ENCODE data around the gene DDIT3. TPM values are rescaled to one million over a fixed set of nuclear protein-coding genes. Genes with fewer than 3 reads are reported as not detected.
A peak's percentile ranks its signal among the peaks of the same experiment; 100 is the strongest.

Gene DDIT3
- total RNA-seq, 1 experiment from 2014 or later, result 14.1 TPM

DNA sequence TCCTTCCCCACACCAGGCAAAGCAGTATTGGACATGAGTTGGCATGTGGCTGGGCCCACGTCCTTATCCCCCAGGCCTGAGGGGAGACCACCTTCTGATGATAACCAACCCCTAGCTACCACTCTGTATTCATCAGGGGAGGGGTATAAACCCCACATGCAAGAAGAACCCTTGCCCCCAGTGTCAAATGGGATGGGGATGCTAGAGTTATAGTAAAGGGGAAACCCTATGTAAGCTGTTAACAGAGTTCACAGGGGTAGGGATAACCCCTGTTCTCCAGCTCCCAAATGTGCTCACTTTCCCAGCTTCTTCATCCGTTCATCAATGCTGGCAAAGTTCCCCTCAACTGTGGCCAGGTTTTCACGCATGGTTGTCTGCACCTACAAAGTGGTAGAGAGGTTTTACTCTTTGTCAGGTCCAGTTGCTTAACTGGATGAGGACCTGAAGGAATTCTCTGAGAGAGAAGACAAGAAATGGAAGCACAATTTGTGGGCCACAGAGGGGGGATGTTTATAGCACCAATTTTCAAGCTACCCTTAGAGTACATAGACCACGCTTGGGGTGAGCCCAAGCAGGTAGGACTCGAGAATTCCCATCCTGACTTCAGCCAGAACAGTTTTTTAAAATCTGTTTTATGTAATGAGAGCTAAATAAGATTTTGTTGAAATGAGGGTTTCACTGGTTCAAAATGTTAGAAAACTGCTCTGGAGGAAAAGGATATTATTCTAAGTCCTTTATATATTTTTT lies 10.3 kb upstream of the DDIT3 start:
- no peak overlapping the region for H4K5ac ChIP-seq (ENCODE audit: insufficient read length, low read depth, low read length)
- no peaks in the 10 kb centered on the region for H3K9me3 ChIP-seq (ENCODE audit: control insufficient read depth, low read depth, low read length)
- H3K4me1 Mint-ChIP-seq, result peaks cover 0 to 14% of the 10 kb centered on the region in 2 experiments; a peak in 2 of 4 replicates
- H2AFZ ChIP-seq (ENCODE audit: low read length), result no peak overlapping the region
- H3K4me1 ChIP-seq (ENCODE audit: insufficient read depth, low read length), result no peaks in the 10 kb centered on the region; the same call in 1 of the 2 replicates
- no peak overlapping the region for H4K91ac ChIP-seq (ENCODE audit: insufficient read length, low read depth, low read length)
- H3K23ac ChIP-seq (ENCODE audit: insufficient read length, low read depth, low read length), result no peak overlapping the region
- no peak overlapping the region for H3T11ph ChIP-seq (ENCODE audit: low read length)
- peak overlapping the region in 1 of 2 experiments; percentile 18; a peak in 1 of 5 replicates for H3K4me3 Mint-ChIP-seq
- no CpG with 5 or more reads among the region's 5 CpGs for WGBS (ENCODE audit: extremely low coverage, insufficient read length, low lambda C conversion rate)
- H3K27me3 Mint-ChIP-seq (ENCODE audit: low read depth), result no peaks in the 10 kb centered on the region
- no peak overlapping the region for H3K4ac ChIP-seq (ENCODE audit: low read depth, low read length)
- H3K79me2 ChIP-seq (ENCODE audit: insufficient read depth, low read length), result no peaks in the 10 kb centered on the region
- TF ChIP-seq CTCF (conservative IDR thresholded peaks at IDR 0.05), result no peak
- H2BK12ac ChIP-seq (ENCODE audit: insufficient read length, low read depth, low read length), result no peak overlapping the region
- no peak for DNase-seq
- H3K27me3 ChIP-seq (ENCODE audit: insufficient read depth, low read length), result no peaks in the 10 kb centered on the region
- H3K9me3 Mint-ChIP-seq, result no peaks in the 10 kb centered on the region
- H3K23me2 ChIP-seq (ENCODE audit: insufficient read length, low read depth, low read length, poor library complexity, severe bottlenecking), result no peaks in the 10 kb centered on the region
- no peak overlapping the region for H2BK120ac ChIP-seq (ENCODE audit: low read depth, low read length, poor library complexity, severe bottlenecking)
- H3K27ac ChIP-seq (ENCODE audit: insufficient read length, low read depth, low read length), result no peak overlapping the region
- H3K56ac ChIP-seq (ENCODE audit: insufficient read length, low read depth, low read length), result no peak overlapping the region
- no peak overlapping the region for H3K4me2 ChIP-seq (ENCODE audit: insufficient read depth, insufficient read length, low read length)
- no peak overlapping the region for H2BK5ac ChIP-seq (ENCODE audit: insufficient read length, low read length)
- H4K20me1 ChIP-seq (ENCODE audit: control insufficient read depth, insufficient read depth, insufficient read length), result no peaks in the 10 kb centered on the region
- H3K14ac ChIP-seq (ENCODE audit: insufficient read depth, low read length), result no peak overlapping the region
- H3K36me3 Mint-ChIP-seq (ENCODE audit: insufficient read depth in 1 of 3, low read depth in 3 of 3), result peaks cover 24 to 83% (median 83%) of the 10 kb centered on the region in 3 experiments; a peak in 6 of 7 replicates
- H3K27ac Mint-ChIP-seq, result no peak overlapping the region; a peak in 1 of 7 replicates
- no peak overlapping the region for H2BK20ac ChIP-seq (ENCODE audit: low read depth, low read length, poor library complexity, severe bottlenecking)
- H3K18ac ChIP-seq (ENCODE audit: insufficient read length, low read depth, low read length), result no peak overlapping the region
- no peak overlapping the region for H4K8ac ChIP-seq (replicated peaks; ENCODE audit: insufficient read length, low read depth, low read length)
- no peak overlapping the region for H2BK15ac ChIP-seq (ENCODE audit: low read depth, low read length)
- H3K79me1 ChIP-seq (ENCODE audit: insufficient read depth, low read depth, low read length, poor library complexity, severe bottlenecking), result no peaks in the 10 kb centered on the region
- H3K9ac ChIP-seq (ENCODE audit: extremely low read depth, insufficient read length, low read length), result no peak overlapping the region
- no peak overlapping the region for H2AK5ac ChIP-seq (ENCODE audit: insufficient read length, low read length)

Measured in H9 (cell line).